Measurements from ENCODE around the gene ARHGEF5.

- TF ChIP-seq, protein P1, sequence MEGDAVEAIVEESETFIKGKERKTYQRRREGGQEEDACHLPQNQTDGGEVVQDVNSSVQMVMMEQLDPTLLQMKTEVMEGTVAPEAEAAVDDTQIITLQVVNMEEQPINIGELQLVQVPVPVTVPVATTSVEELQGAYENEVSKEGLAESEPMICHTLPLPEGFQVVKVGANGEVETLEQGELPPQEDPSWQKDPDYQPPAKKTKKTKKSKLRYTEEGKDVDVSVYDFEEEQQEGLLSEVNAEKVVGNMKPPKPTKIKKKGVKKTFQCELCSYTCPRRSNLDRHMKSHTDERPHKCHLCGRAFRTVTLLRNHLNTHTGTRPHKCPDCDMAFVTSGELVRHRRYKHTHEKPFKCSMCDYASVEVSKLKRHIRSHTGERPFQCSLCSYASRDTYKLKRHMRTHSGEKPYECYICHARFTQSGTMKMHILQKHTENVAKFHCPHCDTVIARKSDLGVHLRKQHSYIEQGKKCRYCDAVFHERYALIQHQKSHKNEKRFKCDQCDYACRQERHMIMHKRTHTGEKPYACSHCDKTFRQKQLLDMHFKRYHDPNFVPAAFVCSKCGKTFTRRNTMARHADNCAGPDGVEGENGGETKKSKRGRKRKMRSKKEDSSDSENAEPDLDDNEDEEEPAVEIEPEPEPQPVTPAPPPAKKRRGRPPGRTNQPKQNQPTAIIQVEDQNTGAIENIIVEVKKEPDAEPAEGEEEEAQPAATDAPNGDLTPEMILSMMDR (IDR thresholded peaks at IDR 0.05; ENCODE audit: low read depth, low read length) = no peak
- no peak for TF ChIP-seq EZH2phosphoT487 (IDR thresholded peaks at IDR 0.05; ENCODE audit: low read depth)
These were observed 61.1 kb downstream of the ARHGEF5 start for GRCh38 chr7:144416341-144416740.
